ENCODE data around the gene TEDC1. TPM values are rescaled to one million over a fixed set of nuclear protein-coding genes. Genes with fewer than 3 reads are reported as not detected.
"Not testable (repeated sequence)": the region's sequence is repeated elsewhere in the genome, so short reads cannot be mapped to it uniquely, and the experiment has no call there.

TEDC1 gene
- total RNA-seq, 4 donors from 2014 or later: 0.51 to 11.0 (median 9.4) TPM; not detected in 1

- H3K27me3 ChIP-seq: no peaks in the 10 kb centered on the region
- TF ChIP-seq POLR2A (IDR thresholded peaks at IDR 0.05): no peak
- TF ChIP-seq, protein P1, sequence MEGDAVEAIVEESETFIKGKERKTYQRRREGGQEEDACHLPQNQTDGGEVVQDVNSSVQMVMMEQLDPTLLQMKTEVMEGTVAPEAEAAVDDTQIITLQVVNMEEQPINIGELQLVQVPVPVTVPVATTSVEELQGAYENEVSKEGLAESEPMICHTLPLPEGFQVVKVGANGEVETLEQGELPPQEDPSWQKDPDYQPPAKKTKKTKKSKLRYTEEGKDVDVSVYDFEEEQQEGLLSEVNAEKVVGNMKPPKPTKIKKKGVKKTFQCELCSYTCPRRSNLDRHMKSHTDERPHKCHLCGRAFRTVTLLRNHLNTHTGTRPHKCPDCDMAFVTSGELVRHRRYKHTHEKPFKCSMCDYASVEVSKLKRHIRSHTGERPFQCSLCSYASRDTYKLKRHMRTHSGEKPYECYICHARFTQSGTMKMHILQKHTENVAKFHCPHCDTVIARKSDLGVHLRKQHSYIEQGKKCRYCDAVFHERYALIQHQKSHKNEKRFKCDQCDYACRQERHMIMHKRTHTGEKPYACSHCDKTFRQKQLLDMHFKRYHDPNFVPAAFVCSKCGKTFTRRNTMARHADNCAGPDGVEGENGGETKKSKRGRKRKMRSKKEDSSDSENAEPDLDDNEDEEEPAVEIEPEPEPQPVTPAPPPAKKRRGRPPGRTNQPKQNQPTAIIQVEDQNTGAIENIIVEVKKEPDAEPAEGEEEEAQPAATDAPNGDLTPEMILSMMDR (IDR thresholded peaks at IDR 0.05): no peak
- no peak for DNase-seq
- H3K27ac ChIP-seq: no peak overlapping the region
- no peak overlapping the region for H3K4me3 ChIP-seq
- H3K36me3 ChIP-seq: no peaks in the 10 kb centered on the region
- no peaks in the 10 kb centered on the region for H3K9me3 ChIP-seq
- no peaks in the 10 kb centered on the region for H3K4me1 ChIP-seq
- intact Hi-C loops (cut with DNase I; ENCODE audit: low total_unique reads): no loop called here
These were observed 50.3 kb downstream of the TEDC1 start for GRCh38 chr14:105541218-105541875.

GRCh38 chr14:105545676-105546075 is 54.6 kb downstream of the TEDC1 start:
- H3K36me3 ChIP-seq; intact Hi-C loops (cut with DNase I; ENCODE audit: low total_unique reads): not testable (repeated sequence)

GRCh38 chr14:105546410-105546809 is 55.4 kb downstream of the TEDC1 start:
- H3K27ac ChIP-seq; H3K36me3 ChIP-seq; H3K9me3 ChIP-seq; H3K4me1 ChIP-seq; H3K27me3 ChIP-seq; intact Hi-C loops (cut with DNase I; ENCODE audit: low total_unique reads); H3K4me3 ChIP-seq; DNase-seq: not testable (repeated sequence)

More at GRCh38 chr14:105545676-105546075, 54.6 kb downstream of the TEDC1 start:
- not testable (repeated sequence) for H3K4me3 ChIP-seq, H3K9me3 ChIP-seq, H3K4me1 ChIP-seq, H3K27ac ChIP-seq, H3K27me3 ChIP-seq, DNase-seq

DNA sequence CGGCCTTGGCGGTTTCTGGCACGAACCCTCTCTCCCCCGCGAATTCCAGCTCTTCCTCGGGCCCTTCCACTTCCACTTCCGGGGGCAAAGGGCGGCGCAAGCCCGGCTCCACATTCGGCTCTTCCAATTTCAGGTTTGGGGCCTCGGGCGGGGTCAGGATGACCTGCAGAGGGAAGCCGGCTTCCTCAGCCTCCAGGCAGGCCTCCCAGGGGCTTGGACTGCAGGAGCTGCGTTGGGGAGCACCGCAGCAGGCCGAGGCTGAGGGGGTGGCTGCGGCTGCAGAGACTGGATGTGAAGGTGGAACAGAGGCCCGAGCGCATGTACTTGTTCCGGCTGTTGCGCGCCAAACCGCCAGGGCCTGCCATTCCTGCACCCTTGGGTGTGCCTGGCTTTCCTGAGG is 56.0 kb downstream of the TEDC1 start:
- H3K4me3 ChIP-seq: not testable (repeated sequence)

DNA sequence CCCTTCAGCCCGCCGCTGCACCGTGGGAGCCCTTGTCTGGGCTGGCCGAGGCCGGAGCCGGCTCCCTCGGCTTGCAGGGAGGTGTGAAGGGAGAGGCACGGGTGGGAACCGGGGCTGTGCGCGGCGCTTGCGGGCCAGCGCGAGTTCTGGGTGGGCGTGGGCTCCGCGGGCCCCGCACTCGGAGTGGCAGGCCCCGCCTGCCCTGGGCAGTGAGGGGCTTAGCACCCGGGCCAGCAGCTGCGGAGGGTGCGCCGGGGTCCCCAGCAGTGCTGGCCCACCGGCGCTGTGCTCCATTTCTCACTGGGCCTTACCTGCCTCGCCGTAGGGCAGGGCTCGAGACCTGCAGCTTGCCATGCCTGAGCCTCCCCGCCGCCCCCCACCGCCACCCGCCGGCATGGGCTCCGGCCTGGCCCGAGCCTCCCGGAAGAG is 56.7 kb downstream of the TEDC1 start:
- intact Hi-C loops (cut with DNase I; ENCODE audit: low total_unique reads): no loop called here
- TF ChIP-seq, protein P1 (IDR thresholded peaks at IDR 0.05): no peak
- no peak for TF ChIP-seq POLR2A (IDR thresholded peaks at IDR 0.05)
- Histone ChIP-seq H3K27me3 (no peaks in the 10 kb centered on the region), H3K4me1 (no peaks in the 10 kb centered on the region), H3K9me3 (no peaks in the 10 kb centered on the region), H3K27ac (no peak overlapping the region), H3K36me3 (no peaks in the 10 kb centered on the region), H3K4me3 (no peak overlapping the region)
- no peak for DNase-seq

More for the DNA sequence above, 56.0 kb downstream of the TEDC1 start:
- intact Hi-C loops (cut with DNase I; ENCODE audit: low total_unique reads); H3K36me3 ChIP-seq; H3K9me3 ChIP-seq; H3K4me1 ChIP-seq; H3K27me3 ChIP-seq; DNase-seq; H3K27ac ChIP-seq: not testable (repeated sequence)

Other genes starting within 250 kb of the TEDC1 start
- gene BTBD6, start 242.7 kb upstream of the TEDC1 start, total RNA-seq: 10 to 100 TPM; 12.8 to 41.9 (median 27.9) TPM
- 10 to 100 TPM in 3 of 4 donors, 1 to 10 TPM in 1; 9.7 to 77.7 (median 61.3) TPM for gene BRF1, start 190.2 kb upstream of the TEDC1 start, total RNA-seq
- 100 to 1,000 TPM in 1 of 4 donors, 10 to 100 TPM in 3; 37.1 to 116 (median 52.2) TPM for gene PACS2, start 176.5 kb upstream of the TEDC1 start, total RNA-seq
- gene TEX22, start 92.7 kb upstream of the TEDC1 start, total RNA-seq: 1 to 10 TPM in 2 of 4 donors, not detected in 2; 1.1 to 3.8 TPM
- 100 to 1,000 TPM in 2 of 4 donors, 10 to 100 TPM in 2; 62.9 to 218 (median 108) TPM for gene MTA1, start 71.4 kb upstream of the TEDC1 start, total RNA-seq
- gene CRIP2, start 16.4 kb upstream of the TEDC1 start, total RNA-seq: 100 to 1,000 TPM in 3 of 4 donors, 10 to 100 TPM in 1; 76.1 to 377 (median 163) TPM
- 10 to 100 TPM in 3 of 4 donors, under 1 TPM in 1; 0.51 to 64.7 (median 34.4) TPM for gene CRIP1, start 4.4 kb upstream of the TEDC1 start, total RNA-seq
- gene TMEM121, start 35.3 kb downstream of the TEDC1 start, total RNA-seq: 10 to 100 TPM in 1 of 4 donors, 1 to 10 TPM in 3; 2.0 to 42.1 (median 7.7) TPM